Activated CD8-positive, alpha-beta memory T cell treated with anti-CD3 and anti-CD28 coated beads for 1 hour (primary cell): Measurements from ENCODE around the gene NKAIN2.
"Not testable (repeated sequence)": the region's sequence is repeated elsewhere in the genome, so short reads cannot be mapped to it uniquely, and the experiment has no call there.

Experiments used
- DNase-seq, 2 donors: peaks; one replicate each; pipeline ENCODE4 v3.0.0-alpha.2; 2020; ENCODE audit warnings: low read depth in 1 of 2; ENCODE audit errors: extremely low read depth in 1 of 2

The NKAIN2 gene

GRCh38 chr6:123956492-123957139 is 153.0 kb downstream of the NKAIN2 start:
- DNase-seq, result no peak

GRCh38 chr6:123962508-123962907 is 158.8 kb downstream of the NKAIN2 start:
- DNase-seq, result no peak

DNA sequence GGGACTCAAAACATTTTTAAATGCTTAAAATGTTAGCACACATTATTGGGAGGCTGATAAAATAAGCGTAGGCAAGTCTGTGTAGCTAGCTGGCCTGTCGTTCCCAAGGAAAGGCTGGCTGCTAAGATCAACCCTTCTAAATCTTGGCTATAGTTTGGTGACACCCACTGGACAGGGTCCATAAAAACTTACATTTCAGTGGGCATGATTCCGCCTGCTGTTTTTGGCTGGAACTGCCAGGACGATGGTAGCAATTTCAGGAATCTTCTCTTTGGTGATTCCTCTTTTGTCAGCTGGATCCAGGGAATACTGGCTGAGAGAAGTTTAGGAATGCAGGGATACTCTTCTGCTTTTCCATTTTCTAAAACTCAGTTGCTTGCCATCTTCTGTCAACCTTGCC is 162.2 kb downstream of the NKAIN2 start:
- DNase-seq, result no peak

- no peak for DNase-seq
Observed at GRCh38 chr6:123966618-123967017, 163.0 kb downstream of the NKAIN2 start.

GRCh38 chr6:123967905-123968304 is 164.2 kb downstream of the NKAIN2 start:
- DNase-seq, result no peak

DNA sequence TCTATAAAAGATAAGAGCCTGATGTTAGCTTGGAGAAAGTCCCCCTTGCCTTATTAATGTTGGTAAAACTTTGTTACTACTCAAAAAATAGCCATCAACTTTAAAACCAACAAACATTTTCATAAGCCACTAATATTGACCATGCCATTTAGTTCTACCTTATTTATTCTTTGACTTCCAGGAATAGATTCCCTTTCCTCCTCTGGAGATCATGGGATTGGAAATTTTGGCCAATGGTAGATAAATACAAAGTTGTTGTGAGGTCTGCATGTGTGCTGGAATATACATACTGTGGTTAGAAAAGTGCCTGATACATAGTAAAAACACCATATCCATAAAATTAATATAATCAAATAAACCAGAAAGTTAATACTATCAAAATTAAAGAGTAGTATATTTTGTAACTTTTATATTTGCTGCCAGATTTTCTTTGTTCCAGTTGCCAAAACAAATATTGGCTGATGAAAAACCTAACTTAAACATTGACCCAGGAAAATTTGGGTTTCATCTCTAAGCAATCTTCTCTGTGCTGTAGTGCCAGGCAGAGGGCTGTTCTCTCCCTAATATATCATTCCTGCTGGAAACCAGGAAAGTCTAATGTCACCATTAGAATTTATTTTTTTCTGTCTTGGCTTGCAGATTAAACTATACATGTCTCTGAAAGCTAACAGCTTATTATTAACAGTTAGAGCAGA is 169.1 kb downstream of the NKAIN2 start:
- no peak for DNase-seq

DNA sequence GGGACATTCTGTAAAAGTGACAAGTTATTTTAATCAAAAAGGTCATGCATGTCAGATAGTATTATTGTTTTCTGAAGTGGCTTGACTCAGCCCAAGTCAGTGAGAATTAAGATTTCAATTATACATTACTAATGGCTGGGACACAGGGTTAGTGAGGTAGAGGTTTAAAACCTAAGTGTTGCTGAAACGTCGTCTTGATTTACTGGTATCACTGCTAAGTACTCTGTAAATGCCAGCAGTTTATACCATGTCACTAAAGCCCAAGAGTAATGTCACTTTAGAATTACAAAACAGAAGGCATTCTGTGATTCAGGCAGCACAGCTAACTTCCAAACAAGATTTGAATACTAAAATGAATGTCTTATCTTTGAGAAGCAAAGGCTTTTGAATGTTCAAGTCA is 176.6 kb downstream of the NKAIN2 start:
- no peak for DNase-seq

DNA sequence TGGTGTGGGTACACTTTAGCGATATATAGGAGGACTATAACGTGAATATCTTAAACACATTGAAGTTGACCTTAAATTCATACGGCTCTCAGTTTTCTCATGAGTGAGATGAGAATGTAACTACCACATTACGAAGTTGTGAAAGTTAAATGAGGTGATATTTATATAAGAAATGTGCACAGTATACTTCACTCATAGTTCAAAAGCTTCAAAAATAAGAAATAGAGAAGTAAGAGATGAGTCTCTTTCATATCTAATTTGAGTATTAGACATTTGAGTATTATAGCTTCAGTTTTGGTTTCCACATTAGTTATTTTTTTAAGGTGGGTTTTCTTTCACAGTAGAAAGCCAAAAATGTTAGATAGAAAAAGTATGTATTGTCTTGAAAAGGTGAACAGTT is 183.3 kb downstream of the NKAIN2 start:
- no peak for DNase-seq

DNA sequence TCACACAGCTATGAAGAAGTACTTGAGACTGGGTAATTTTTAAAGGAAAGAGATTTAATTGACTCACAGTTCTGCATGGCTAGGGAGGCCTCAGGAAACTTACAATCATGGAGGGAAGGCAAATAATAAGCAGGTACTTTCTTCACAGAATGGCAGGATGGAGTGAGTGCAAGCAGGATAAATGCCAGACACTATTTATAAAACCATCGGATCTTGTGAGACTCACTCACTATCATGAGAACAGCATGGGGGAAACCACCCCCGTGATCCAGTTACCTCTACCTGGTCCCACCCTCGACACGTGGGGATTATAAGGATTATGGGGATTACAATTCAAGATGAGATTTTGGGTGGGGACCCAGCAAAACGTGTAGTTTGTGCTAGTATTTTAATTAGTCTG is 186.3 kb downstream of the NKAIN2 start:
- DNase-seq, result not testable (repeated sequence)

- DNase-seq, result no peak
Observed at GRCh38 chr6:123990376-123990775, 186.7 kb downstream of the NKAIN2 start.

GRCh38 chr6:123994168-123994567 is 190.5 kb downstream of the NKAIN2 start:
- DNase-seq, result no peak

GRCh38 chr6:123994891-123995635 is 191.4 kb downstream of the NKAIN2 start:
- DNase-seq, result no peak

DNA sequence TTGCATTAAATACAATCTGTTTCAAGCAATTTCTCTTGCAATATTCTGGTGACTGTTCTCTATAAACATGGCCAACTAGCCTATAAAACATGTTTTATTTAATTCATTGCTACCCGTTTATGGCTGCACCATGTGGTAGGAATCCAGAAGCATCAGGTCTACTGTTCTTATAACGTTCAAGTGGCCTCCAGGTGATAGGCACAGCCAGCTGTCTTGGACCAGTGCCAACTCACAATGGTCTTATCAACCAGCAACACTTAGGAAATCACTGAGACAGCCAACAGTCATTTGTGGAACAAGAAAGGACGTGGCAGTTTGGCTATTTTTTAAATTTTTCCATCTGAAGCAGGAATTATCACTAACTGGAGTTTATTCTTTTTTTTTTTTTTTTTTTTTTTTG is 193.6 kb downstream of the NKAIN2 start:
- no peak for DNase-seq

- DNase-seq, result no peak
Observed at GRCh38 chr6:124002377-124003081, 198.9 kb downstream of the NKAIN2 start.

- DNase-seq, result no peak
Observed at GRCh38 chr6:124007266-124007665, 203.6 kb downstream of the NKAIN2 start.

DNA sequence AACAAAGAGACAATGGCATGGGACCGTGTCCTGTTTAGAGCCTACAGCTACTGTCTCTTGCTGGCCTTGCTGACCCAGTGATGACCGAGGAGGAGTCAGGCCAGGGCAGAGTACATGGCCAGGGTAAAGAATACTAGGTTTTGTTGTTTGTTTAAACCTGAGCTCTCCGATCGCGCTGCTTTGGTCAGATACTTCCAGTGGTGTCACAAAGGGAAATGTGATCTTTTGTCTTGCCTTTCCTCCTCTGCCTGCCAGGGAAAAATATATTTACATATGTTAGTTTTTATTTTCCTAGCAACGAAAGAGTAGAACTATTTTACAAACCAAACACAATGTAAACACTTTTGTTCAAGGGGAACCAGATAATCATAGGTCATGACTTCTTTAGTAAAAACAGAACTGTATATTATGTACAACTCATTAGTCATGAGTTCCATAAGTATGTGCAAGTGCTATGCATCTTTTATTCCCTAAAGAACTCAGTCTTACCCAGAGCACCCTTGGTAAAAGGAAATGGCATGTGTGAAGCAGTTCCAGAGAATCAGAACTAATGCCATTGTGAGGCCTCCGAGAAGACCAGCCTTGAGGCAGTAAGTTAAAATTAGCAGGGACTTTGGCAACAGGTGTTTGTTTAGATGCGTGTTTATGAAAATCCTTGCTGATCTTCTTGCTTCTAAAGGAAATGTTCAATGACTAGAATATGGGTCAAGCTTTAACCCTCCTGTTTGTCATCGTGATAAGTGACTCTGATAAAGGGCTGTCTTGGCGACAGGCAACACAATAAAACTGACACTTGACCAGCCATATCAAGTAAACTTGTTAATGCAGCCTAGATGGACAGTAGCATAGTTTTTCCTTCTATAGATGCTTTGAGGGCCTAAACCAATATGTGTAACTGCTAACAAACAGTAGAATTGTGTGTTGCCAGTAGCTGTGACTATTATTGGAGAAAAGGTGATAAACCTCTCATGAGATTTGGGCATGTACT is 204.6 kb downstream of the NKAIN2 start:
- DNase-seq, result no peak

DNA sequence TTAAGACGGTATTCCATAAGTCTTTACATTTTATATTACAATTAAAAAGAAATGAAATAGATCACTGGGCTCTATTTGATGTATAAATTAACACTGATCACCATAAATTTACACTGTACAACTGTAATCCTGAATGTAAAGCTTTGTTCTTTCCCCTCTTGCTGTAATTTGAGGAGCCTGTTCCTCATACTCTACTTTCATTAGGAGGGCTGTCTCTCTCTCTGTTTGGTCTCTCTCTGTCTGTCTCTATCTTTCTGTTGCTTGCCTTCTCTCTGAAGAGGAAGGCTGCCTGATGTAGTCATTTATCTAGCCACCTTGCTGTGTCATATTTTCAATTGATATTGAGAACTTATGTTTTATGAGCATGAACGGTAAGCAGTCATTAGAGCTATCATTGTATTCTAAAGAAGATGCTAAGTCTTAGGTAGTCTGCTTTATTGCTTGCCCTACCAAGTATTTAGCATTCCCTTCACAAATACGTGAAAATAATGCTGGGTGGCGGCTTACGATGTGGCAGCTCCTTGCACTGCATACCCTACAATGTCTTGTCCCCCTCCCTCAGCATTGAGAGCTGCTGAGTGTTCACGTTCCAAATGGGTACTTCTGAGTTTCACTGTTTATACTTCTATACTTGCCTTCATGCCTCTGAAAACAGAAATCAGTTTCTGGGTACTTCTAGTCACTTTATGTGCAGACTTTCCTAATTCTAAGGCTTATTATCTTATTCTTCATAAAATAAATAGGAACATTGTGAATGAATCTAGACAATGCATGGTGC is 205.5 kb downstream of the NKAIN2 start:
- no peak for DNase-seq

GRCh38 chr6:124010574-124010973 is 206.9 kb downstream of the NKAIN2 start:
- no peak for DNase-seq

GRCh38 chr6:124011180-124011579 is 207.5 kb downstream of the NKAIN2 start:
- DNase-seq, result no peak
